K562 (cell line): Measurements from ENCODE around the gene RPL3. TPM values are rescaled to one million over a fixed set of nuclear protein-coding genes. Genes with fewer than 3 reads are reported as not detected.

Experiments
- ATF7 ChIP-seq: fragments of 450-650 bp; IDR thresholded peaks from 2 replicates; pipeline ENCODE4 v1.7.1; 2014; ENCODE audit warnings: mild to moderate bottlenecking, moderate library complexity
- ELF4 ChIP-seq: fragments of 450-650 bp; formaldehyde crosslinking; IDR thresholded peaks from 2 replicates; pipeline ENCODE4 v1.4.0; 2022; ENCODE audit warnings: missing genetic modification characterization
- HEY1 ChIP-seq: fragments of 250-450 bp; sonication (Bioruptor Pico); IDR thresholded peaks from 2 replicates; pipeline ENCODE4 v1.5.0; 2020; ENCODE audit warnings: mild to moderate bottlenecking, moderate library complexity, borderline replicate concordance
- HINFP ChIP-seq: fragments of 450-650 bp; conservative IDR thresholded peaks from 2 replicates; pipeline ENCODE4 v1.6.1; 2016; ENCODE audit warnings: missing genetic modification characterization, low read depth, mild to moderate bottlenecking, control low read depth, missing compliant biosample characterization
- MED1 ChIP-seq: sonication (generic); formaldehyde crosslinking; IDR thresholded peaks from 2 replicates; pipeline ENCODE4 v1.8.1; 2023; ENCODE audit warnings: missing genetic modification reagents, borderline replicate concordance
- MYC ChIP-seq, 2 experiments: fragments of 250-450 bp in 1 of 2; sonication (Bioruptor Pico) in 1 of 2; IDR thresholded peaks; 2 replicates each; pipeline versions ENCODE4 v1.5.1 to v1.6.1; 2012 to 2021; ENCODE audit warnings: low read depth in 2 of 2, borderline replicate concordance in 1 of 2, improper control_type of control experiment in 1 of 2, low read length in 1 of 2, mild to moderate bottlenecking in 1 of 2, moderate library complexity in 1 of 2
- NBN ChIP-seq: fragments of 450-650 bp; IDR thresholded peaks from 2 replicates; pipeline ENCODE4 v1.6.1; 2016; ENCODE audit warnings: low read depth, mild to moderate bottlenecking
- PCBP1 ChIP-seq: fragments of 200-400 bp; formaldehyde crosslinking; IDR thresholded peaks from 2 replicates; pipeline ENCODE4 v1.6.1; 2018; ENCODE audit warnings: mild to moderate bottlenecking, low read depth, low read length; ENCODE audit not compliant: poor library complexity, severe bottlenecking
- SNRNP70 ChIP-seq: fragments of 200-400 bp; formaldehyde crosslinking; optimal IDR thresholded peaks from 2 replicates; pipeline ENCODE3; 2017; ENCODE audit warnings: low read depth, low read length
- ZNF197 ChIP-seq: fragments of 200-800 bp; sonication (Bioruptor generic); IDR thresholded peaks from 2 replicates; pipeline ENCODE4 v1.6.1; 2016; ENCODE audit warnings: low read depth, missing genetic modification characterization, missing compliant biosample characterization
- ZNF766 ChIP-seq: fragments of 200-800 bp; sonication (Bioruptor generic); conservative IDR thresholded peaks from 2 replicates; pipeline ENCODE4 v1.6.1; 2016; ENCODE audit warnings: missing genetic modification characterization, missing compliant biosample characterization
- polyA plus RNA-seq, 8 experiments: library from polyadenylated mRNA; depleted of rRNA in 4 of 8; stranded (reverse) in 5 of 8; unstranded in 3 of 8; fragments of >200 nt; fragmentation: Nextera tagmentation in 2 of 8; fragmentation: Illumina TruSeq in 1 of 8; extraction: Ambion mirVana in 2 of 8; extraction: Trizol in 1 of 8; gene quantifications; 2 replicates each; pipeline versions ENCODE4 v1.2.1 to v1.2.3, GENCODE V29; 2011 to 2014; ENCODE audit warnings: inconsistent platforms in 1 of 8, missing spikeins in 1 of 8
- total RNA-seq, 7 experiments: library from RNA; depleted of rRNA in 6 of 7; stranded (reverse); fragments of >200 nt in 6 of 7; fragmentation: Illumina TruSeq in 2 of 7; extraction: Trizol in 2 of 7; gene quantifications; 2 replicates each; pipeline versions ENCODE4 v1.2.1 to v1.2.3, GENCODE V29; 2011 to 2021; ENCODE audit warnings: low replicate concordance in 1 of 7
- TF ChIP-seq, protein P1 (sequence below), 2 experiments: fragments of 450-650 bp in 1 of 2; sonication (generic) in 1 of 2; formaldehyde crosslinking in 1 of 2; IDR thresholded peaks; 2 replicates each; pipeline versions ENCODE4 v1.7.1 to v1.9.0; 2016 to 2022; ENCODE audit warnings: inconsistent platforms in 1 of 2, mild to moderate bottlenecking in 1 of 2, missing genetic modification reagents in 1 of 2
- TF ChIP-seq, protein P2 (sequence below): fragments of 450-650 bp; formaldehyde crosslinking; IDR thresholded peaks from 2 replicates; pipeline ENCODE4 v1.4.0; 2020; ENCODE audit warnings: mild to moderate bottlenecking, mixed read lengths
- TF ChIP-seq, protein P3 (sequence below): sonication (generic); IDR thresholded peaks from 2 replicates; pipeline ENCODE4 v1.6.1; 2016

Gene RPL3
- total and polyA plus RNA-seq, 9 of the 15 experiments (the other 6 are each of a cell fraction or from before 2014, with no cell fraction given) = 1,624 to 4,066 (median 2,565) TPM

GRCh38 chr22:39349506-39349966, 30.1 kb upstream of the RPL3 start (continued):
- TF ChIP-seq, protein P1, sequence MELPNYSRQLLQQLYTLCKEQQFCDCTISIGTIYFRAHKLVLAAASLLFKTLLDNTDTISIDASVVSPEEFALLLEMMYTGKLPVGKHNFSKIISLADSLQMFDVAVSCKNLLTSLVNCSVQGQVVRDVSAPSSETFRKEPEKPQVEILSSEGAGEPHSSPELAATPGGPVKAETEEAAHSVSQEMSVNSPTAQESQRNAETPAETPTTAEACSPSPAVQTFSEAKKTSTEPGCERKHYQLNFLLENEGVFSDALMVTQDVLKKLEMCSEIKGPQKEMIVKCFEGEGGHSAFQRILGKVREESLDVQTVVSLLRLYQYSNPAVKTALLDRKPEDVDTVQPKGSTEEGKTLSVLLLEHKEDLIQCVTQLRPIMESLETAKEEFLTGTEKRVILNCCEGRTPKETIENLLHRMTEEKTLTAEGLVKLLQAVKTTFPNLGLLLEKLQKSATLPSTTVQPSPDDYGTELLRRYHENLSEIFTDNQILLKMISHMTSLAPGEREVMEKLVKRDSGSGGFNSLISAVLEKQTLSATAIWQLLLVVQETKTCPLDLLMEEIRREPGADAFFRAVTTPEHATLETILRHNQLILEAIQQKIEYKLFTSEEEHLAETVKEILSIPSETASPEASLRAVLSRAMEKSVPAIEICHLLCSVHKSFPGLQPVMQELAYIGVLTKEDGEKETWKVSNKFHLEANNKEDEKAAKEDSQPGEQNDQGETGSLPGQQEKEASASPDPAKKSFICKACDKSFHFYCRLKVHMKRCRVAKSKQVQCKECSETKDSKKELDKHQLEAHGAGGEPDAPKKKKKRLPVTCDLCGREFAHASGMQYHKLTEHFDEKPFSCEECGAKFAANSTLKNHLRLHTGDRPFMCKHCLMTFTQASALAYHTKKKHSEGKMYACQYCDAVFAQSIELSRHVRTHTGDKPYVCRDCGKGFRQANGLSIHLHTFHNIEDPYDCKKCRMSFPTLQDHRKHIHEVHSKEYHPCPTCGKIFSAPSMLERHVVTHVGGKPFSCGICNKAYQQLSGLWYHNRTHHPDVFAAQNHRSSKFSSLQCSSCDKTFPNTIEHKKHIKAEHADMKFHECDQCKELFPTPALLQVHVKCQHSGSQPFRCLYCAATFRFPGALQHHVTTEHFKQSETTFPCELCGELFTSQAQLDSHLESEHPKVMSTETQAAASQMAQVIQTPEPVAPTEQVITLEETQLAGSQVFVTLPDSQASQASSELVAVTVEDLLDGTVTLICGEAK (IDR thresholded peaks at IDR 0.05) = peak; percentile 37; the same call in 1 of the 2 replicates
- TF ChIP-seq, protein P1 (CRISPR knock-in tag; IDR thresholded peaks at IDR 0.05) = no peak
- TF ChIP-seq, protein P2, sequence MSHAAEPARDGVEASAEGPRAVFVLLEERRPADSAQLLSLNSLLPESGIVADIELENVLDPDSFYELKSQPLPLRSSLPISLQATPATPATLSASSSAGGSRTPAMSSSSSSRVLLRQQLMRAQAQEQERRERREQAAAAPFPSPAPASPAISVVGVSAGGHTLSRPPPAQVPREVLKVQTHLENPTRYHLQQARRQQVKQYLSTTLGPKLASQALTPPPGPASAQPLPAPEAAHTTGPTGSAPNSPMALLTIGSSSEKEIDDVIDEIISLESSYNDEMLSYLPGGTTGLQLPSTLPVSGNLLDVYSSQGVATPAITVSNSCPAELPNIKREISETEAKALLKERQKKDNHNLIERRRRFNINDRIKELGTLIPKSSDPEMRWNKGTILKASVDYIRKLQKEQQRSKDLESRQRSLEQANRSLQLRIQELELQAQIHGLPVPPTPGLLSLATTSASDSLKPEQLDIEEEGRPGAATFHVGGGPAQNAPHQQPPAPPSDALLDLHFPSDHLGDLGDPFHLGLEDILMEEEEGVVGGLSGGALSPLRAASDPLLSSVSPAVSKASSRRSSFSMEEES (CRISPR knock-in tag) = no peak
- no peak for TF ChIP-seq NBN
- TF ChIP-seq HEY1 = no peak
- TF ChIP-seq SNRNP70 = no peak
- TF ChIP-seq ZNF766 = peak; percentile 91
- no peak for TF ChIP-seq HINFP (tag)
- no peak for TF ChIP-seq PCBP1
- TF ChIP-seq MED1 (CRISPR knock-in tag) = no peak
- TF ChIP-seq ZNF197 = peak; percentile 91
- TF ChIP-seq, protein P3, sequence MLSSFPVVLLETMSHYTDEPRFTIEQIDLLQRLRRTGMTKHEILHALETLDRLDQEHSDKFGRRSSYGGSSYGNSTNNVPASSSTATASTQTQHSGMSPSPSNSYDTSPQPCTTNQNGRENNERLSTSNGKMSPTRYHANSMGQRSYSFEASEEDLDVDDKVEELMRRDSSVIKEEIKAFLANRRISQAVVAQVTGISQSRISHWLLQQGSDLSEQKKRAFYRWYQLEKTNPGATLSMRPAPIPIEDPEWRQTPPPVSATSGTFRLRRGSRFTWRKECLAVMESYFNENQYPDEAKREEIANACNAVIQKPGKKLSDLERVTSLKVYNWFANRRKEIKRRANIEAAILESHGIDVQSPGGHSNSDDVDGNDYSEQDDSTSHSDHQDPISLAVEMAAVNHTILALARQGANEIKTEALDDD = no peak
- 0 out of 2 replicates have a peak, but pooled peaks have one; percentile 10 for TF ChIP-seq MYC (IDR thresholded peaks at IDR 0.05; ENCODE audit: low read depth, low read length)
- TF ChIP-seq MYC (CRISPR knock-in tag; IDR thresholded peaks at IDR 0.05; ENCODE audit: borderline replicate concordance, low read depth) = no peak
- 0 out of 2 replicates have a peak, but pooled peaks have one; percentile 6 for TF ChIP-seq ATF7
- TF ChIP-seq ELF4 (CRISPR knock-in tag) = no peak
